Ishikawa (cell line): ENCODE measurements around the gene MLH1.

ENCODE experiments used
- CEBPB ChIP-seq: IDR thresholded peaks from 2 replicates; pipeline ENCODE4 v1.6.1; 2012
- CREB1 ChIP-seq: IDR thresholded peaks from 2 replicates; pipeline ENCODE4 v1.6.1; 2012; ENCODE audit warnings: low read depth
- EGR1 ChIP-seq: IDR thresholded peaks from 2 replicates; pipeline ENCODE4 v1.6.1; 2012
- EP300 ChIP-seq: IDR thresholded peaks from 2 replicates; pipeline ENCODE4 v1.6.1; 2012; ENCODE audit warnings: borderline replicate concordance
- FOXM1 ChIP-seq: IDR thresholded peaks from 2 replicates; pipeline ENCODE4 v1.6.1; 2012; ENCODE audit warnings: low read depth, borderline replicate concordance
- NFIC ChIP-seq: IDR thresholded peaks from 2 replicates; pipeline ENCODE4 v1.6.1; 2012
- RAD21 ChIP-seq: IDR thresholded peaks from 2 replicates; pipeline ENCODE4 v1.6.1; 2012; ENCODE audit warnings: low read depth
- TAF1 ChIP-seq: IDR thresholded peaks from 2 replicates; pipeline ENCODE4 v1.6.1; 2012; ENCODE audit warnings: low read depth, mild to moderate bottlenecking
- TCF12 ChIP-seq: IDR thresholded peaks from 2 replicates; pipeline ENCODE4 v1.6.1; 2012; ENCODE audit warnings: low read depth
- TEAD4 ChIP-seq: IDR thresholded peaks from 2 replicates; pipeline ENCODE4 v1.6.1; 2012
- YY1 ChIP-seq: IDR thresholded peaks from 2 replicates; pipeline ENCODE4 v1.6.1; 2012; ENCODE audit warnings: low read depth
- ZBTB7A ChIP-seq: IDR thresholded peaks from 2 replicates; pipeline ENCODE4 v1.6.1; 2012; ENCODE audit warnings: low read depth
- TF ChIP-seq, protein P1 (sequence below): IDR thresholded peaks from 2 replicates; pipeline ENCODE4 v1.6.1; 2012
- TF ChIP-seq, protein P2 (sequence below): IDR thresholded peaks from 2 replicates; pipeline ENCODE4 v1.6.1; 2012
- TF ChIP-seq, protein P3 (sequence below): IDR thresholded peaks from 2 replicates; pipeline ENCODE4 v1.6.1; 2012; ENCODE audit warnings: low read depth, mild to moderate bottlenecking

MLH1 gene

DNA sequence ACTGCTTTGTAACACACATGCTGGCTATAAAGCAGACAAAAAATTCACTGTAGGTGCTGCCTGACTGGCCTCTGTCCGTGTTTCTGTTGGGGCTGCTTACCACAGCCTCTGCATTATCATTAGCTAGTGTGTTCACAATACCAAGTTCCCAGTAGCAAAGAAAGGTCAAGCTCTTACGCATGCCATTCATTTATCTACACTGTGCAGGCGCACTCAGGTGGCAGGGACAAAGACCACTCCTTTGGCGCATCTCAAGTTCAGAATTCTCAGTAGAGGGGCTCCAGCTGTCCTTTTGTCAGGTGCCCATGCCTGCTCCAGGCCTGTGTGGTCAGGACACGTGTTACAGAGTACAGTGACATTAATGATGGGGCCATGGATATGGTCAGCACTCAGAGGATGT, 22.3 kb downstream of the MLH1 start:
- TF ChIP-seq NFIC (no peak), EGR1 (no peak), TEAD4 (no peak), TAF1 (no peak), FOXM1 (no peak), EP300 (no peak), RAD21 (no peak), TCF12 (no peak), CEBPB (no peak)
- TF ChIP-seq, protein P1, sequence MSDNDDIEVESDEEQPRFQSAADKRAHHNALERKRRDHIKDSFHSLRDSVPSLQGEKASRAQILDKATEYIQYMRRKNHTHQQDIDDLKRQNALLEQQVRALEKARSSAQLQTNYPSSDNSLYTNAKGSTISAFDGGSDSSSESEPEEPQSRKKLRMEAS = no peak
- TF ChIP-seq, protein P2, sequence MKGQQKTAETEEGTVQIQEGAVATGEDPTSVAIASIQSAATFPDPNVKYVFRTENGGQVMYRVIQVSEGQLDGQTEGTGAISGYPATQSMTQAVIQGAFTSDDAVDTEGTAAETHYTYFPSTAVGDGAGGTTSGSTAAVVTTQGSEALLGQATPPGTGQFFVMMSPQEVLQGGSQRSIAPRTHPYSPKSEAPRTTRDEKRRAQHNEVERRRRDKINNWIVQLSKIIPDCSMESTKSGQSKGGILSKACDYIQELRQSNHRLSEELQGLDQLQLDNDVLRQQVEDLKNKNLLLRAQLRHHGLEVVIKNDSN = no peak

DNA sequence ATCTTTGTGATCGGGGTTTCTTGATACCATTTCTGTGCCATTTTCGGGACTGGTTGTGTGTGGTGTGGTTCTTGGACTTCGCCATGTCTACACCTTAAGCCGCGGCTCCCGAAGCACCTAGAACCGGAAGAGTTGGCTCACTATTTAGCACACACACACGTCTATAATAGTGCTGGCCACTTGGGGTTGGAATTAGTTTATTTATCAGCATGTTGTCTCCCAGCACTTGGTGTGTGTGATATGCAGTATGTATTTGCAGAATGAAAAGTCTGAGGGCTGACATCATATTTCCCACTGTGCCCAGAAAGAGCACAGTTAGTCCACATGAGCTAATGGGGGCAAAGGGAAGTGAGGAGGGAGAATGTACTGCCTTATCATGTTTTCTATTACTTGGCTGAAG, 23.6 kb downstream of the MLH1 start:
- no peak for TF ChIP-seq FOXM1
- no peak for TF ChIP-seq ZBTB7A
- no peak for TF ChIP-seq TAF1
- TF ChIP-seq, protein P2 = no peak
- TF ChIP-seq TEAD4 = no peak

DNA sequence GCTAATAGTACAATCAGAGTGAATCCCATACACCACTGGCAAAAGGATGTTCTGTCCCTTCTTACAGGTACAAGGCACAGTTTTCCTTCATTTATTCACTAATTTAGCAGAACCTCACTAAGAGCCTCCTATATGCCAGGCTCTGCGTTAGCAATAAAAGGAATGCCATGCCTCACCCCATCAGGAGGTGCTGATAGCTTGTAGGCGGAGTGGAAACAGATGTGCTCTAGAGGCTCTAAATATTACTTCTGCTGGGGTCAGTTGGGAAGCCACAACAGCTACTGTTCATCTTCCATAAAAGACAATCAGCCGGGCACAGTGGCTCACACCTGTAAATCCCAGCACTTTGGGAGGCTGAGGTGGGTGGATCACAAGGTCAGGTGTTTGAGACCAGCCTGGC, 24.4 kb downstream of the MLH1 start:
- TF ChIP-seq RAD21 = no peak
- TF ChIP-seq, protein P2 = no peak
- TF ChIP-seq, protein P1 = no peak
- TF ChIP-seq TAF1 = no peak
- no peak for TF ChIP-seq CREB1
- TF ChIP-seq TEAD4 = no peak
- TF ChIP-seq NFIC = no peak
- TF ChIP-seq TCF12 = no peak

DNA sequence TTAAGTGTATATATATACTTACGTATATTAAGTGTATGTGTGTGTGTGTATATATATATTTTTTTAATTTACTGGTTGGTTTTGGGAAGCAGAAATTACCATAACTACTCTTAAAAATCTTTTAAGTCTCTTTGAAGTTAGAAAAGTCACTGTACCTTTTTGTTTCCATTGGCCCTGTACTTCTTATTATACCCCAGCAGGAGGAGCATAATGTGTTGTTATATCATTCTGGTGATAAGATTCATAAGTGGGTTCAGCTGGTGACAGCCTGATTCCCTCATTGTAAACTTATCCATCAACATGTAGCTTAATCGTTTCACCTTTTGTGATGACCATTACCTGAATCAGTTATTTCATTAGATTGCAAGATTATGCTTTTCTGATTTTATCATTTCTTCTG, 30.8 kb downstream of the MLH1 start:
- no peak for TF ChIP-seq ZBTB7A
- TF ChIP-seq, protein P2 = no peak
- TF ChIP-seq NFIC = no peak
- no peak for TF ChIP-seq FOXM1
- no peak for TF ChIP-seq TCF12
- TF ChIP-seq RAD21 = peak; percentile 19
- TF ChIP-seq CEBPB = no peak
- TF ChIP-seq, protein P3, sequence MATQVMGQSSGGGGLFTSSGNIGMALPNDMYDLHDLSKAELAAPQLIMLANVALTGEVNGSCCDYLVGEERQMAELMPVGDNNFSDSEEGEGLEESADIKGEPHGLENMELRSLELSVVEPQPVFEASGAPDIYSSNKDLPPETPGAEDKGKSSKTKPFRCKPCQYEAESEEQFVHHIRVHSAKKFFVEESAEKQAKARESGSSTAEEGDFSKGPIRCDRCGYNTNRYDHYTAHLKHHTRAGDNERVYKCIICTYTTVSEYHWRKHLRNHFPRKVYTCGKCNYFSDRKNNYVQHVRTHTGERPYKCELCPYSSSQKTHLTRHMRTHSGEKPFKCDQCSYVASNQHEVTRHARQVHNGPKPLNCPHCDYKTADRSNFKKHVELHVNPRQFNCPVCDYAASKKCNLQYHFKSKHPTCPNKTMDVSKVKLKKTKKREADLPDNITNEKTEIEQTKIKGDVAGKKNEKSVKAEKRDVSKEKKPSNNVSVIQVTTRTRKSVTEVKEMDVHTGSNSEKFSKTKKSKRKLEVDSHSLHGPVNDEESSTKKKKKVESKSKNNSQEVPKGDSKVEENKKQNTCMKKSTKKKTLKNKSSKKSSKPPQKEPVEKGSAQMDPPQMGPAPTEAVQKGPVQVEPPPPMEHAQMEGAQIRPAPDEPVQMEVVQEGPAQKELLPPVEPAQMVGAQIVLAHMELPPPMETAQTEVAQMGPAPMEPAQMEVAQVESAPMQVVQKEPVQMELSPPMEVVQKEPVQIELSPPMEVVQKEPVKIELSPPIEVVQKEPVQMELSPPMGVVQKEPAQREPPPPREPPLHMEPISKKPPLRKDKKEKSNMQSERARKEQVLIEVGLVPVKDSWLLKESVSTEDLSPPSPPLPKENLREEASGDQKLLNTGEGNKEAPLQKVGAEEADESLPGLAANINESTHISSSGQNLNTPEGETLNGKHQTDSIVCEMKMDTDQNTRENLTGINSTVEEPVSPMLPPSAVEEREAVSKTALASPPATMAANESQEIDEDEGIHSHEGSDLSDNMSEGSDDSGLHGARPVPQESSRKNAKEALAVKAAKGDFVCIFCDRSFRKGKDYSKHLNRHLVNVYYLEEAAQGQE = no peak
- TF ChIP-seq TEAD4 = no peak

DNA sequence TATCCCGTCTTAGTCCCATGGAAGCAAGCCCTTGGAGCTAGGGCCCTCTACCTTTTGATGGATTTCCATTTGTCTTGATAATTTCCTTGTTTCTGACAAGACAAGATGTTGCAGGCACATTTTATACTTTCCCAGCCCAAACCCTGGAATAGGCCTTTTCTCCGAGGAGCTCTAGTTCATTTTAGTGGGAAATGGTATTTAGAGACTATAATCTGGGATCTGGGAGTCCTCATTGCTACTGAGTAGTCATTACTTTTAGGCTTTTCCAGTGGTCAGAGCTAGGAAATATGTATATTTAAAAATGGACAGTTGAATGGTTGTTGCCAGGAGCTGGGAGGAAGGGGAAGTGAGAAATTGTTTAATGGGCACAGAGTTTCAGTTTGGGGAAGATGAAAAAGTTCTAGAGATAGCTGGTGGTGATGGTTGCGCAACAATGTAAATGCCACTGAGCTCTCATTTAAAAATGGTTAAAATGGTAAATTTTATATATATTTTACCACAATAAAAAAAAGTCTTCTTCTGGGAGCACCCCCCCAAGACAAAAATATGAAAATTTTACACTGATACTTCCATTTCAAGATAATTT, 31.6 kb downstream of the MLH1 start:
- peak; percentile 89 for TF ChIP-seq CEBPB
- no peak for TF ChIP-seq TCF12
- no peak for TF ChIP-seq CREB1
- TF ChIP-seq ZBTB7A = no peak

DNA sequence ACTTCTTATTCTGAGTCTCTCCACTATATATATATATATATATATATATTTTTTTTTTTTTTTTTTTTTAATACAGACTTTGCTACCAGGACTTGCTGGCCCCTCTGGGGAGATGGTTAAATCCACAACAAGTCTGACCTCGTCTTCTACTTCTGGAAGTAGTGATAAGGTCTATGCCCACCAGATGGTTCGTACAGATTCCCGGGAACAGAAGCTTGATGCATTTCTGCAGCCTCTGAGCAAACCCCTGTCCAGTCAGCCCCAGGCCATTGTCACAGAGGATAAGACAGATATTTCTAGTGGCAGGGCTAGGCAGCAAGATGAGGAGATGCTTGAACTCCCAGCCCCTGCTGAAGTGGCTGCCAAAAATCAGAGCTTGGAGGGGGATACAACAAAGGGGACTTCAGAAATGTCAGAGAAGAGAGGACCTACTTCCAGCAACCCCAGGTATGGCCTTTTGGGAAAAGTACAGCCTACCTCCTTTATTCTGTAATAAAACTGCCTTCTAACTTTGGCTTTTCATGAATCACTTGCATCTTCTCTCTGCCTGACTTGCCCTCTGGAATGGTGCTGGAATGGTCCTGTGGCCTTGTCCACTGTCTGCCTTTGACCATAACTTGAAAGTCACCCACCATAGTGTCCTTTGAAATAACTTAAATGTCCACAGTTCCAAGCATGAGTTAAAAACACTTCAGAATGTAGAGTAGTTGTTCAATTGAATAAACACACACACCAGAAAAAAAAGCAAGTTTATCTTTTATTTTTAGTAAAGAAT, 32.4 kb downstream of the MLH1 start:
- TF ChIP-seq, protein P1 = no peak
- no peak for TF ChIP-seq ZBTB7A
- no peak for TF ChIP-seq FOXM1
- TF ChIP-seq RAD21 = no peak
- TF ChIP-seq TAF1 = no peak
- no peak for TF ChIP-seq TEAD4
- no peak for TF ChIP-seq NFIC
- no peak for TF ChIP-seq CEBPB
- TF ChIP-seq EGR1 = no peak
- TF ChIP-seq, protein P3 = no peak
- TF ChIP-seq, protein P2 = no peak
- TF ChIP-seq TCF12 = no peak
- TF ChIP-seq CREB1 = no peak
- no peak for TF ChIP-seq YY1
- no peak for TF ChIP-seq EP300
